GM18867 (cell line): ENCODE measurements around the gene SUV39H1.

ENCODE experiments used
- ATAC-seq: cut with Tn5 transposase; IDR thresholded peaks from one replicate; pipeline ENCODE4 v1.9.1; 2021; ENCODE audit warnings: mild to moderate bottlenecking, moderate library complexity; ENCODE audit not compliant: unreplicated experiment

SUV39H1 gene

DNA sequence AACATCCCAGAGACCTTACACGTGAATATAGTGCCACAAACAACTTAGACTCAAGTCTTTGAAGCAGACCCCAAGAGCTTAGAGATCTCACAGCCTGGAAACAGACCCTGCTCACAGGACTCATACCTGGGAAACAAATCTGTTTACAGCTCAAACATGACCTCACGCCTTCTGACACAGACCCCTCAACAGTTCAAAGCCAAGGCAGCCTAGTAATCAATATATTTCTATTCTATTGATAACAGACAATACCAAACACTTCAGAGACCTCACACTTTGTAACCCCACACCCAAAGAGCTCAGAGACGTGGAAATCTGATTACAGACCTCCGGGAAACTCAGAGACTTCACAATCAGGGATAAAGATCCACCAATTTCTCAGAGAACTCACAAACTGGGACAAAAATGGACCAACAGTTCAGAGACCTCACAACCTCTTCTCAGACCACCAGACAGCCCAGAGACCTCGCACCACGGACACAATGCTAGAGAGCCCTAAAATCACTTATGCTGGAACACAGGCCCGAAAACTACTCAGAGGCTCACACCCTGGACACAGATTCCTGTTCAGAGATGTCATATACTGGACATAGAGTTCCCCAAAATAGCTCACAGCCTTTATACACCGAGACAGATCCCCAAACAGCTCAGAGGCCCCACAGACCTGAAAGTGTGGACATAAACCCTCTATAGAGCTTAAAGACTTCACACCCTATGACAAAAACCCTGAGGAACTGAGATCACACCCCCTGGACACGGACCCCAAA, 14.8 kb downstream of the SUV39H1 start:
- no peak for ATAC-seq

DNA sequence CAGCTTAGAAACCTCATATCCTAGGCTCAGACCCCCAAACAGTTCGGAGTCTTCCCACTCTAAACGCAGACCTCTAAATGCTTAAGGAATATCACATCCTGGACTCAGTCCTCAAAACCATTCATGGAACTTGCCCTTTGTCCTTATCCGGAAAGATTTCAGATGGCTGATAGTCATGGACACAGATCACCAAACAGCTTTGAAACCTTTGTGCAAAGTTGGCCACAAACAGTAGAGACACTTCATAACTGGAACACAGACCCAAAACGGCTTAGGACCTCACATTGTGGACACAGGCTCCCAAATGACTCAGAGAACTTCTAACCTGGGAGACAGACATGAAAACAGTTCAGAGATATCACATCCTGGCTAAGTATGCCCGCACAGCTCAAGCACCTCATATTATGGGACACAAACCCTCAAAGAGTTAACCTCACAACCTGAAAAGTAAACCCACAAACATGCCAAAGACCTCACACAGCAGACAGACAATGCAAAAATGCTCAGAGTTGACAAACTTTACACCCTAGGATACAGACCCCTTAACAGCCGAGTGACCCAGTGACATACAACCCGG, 15.5 kb downstream of the SUV39H1 start:
- no peak for ATAC-seq

DNA sequence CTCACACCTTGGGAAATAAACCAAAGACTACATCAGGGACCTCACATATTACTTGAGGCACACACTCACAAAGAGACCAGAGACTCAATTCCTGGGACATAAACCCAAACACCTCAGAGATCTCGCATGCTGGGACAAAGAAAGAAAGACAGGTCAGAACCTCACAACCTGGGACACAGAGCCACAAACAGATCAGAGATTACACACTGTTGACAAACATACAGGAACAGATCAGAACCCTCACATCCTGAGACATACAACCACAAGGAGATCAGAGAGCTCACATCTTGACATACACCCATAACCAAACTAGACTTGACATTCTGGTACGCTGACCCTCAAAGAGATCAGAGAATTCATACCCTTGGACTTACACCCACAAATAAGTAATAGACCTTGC, 17.3 kb downstream of the SUV39H1 start:
- no peak for ATAC-seq

DNA sequence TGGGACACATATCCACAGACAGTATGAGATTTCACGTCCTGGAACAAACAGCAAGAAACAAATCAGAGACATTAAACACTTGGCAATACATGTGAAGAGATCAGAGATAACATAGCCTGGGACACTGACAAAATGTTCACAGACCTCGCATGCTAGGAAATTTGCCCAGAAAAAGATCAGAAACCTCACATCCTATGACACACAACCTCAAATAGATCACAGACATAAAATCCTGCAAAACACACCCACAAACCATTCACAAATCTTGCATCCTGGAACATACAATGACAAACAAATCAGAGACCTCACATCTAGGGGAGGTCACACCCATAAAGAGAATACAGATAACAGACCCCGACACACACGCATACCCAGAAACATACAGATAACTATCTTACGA, 18.0 kb downstream of the SUV39H1 start:
- no peak for ATAC-seq

DNA sequence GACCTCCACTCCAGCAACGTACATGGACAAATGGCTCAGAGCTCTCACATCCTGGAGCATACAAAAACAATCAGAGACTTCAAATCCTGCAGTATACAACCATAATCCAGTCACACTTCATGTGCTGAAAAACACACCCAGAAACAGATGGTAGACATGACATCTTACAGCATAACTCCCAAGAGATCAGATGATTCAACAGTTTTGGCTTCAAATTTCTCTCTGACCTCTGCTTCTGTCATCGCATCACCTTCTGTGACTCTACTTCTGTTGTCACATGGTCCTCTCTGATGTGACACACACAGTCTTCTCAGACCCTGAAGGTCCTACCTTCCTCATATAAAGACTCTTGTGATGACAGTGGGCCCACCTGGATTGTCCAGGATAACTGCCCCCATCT, 18.5 kb downstream of the SUV39H1 start:
- ATAC-seq: no peak

DNA sequence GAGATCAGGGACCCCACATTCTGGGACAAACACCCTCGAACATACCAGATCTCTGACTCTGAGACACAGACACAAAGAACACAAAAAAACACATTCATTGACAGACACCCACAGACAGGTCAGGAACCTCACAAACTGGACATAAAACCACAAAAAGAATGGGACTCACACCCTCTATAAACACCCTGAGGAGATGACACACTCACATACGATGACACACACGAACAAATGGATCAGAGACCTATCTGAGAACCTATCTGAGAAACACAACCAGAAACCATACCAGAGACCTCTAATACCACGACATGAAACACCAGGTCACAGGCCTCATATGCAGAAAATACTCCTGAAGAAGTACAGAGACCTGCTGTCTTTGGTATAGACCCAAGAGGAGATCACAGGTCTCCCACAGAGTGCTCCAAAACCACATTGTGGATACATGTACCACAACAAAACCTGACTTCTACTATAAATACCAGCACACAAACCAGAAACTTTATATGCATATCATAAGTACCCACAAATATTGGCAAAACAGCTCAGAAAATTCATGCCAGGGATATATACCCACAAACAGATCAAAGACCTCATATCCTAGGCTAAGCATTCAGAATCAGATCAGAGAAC, 19.5 kb downstream of the SUV39H1 start:
- ATAC-seq: no peak

DNA sequence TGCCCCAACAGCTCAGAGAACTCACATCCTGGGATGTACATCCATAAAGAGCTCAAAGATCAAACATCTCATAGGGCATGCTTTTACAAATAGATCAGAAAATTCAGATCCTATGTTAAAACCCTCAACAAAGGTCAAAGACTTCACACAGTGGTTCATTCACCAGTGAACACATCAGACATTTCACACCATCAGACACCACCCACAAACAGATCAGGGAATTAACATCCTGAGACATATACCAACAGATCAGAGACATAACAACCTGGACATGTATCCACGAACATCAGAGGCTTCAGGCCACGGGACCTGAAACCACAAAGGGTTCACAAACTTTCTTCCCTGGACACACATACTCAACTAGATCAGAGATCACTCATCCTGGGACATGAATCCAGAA, 23.4 kb downstream of the SUV39H1 start:
- ATAC-seq: no peak

DNA sequence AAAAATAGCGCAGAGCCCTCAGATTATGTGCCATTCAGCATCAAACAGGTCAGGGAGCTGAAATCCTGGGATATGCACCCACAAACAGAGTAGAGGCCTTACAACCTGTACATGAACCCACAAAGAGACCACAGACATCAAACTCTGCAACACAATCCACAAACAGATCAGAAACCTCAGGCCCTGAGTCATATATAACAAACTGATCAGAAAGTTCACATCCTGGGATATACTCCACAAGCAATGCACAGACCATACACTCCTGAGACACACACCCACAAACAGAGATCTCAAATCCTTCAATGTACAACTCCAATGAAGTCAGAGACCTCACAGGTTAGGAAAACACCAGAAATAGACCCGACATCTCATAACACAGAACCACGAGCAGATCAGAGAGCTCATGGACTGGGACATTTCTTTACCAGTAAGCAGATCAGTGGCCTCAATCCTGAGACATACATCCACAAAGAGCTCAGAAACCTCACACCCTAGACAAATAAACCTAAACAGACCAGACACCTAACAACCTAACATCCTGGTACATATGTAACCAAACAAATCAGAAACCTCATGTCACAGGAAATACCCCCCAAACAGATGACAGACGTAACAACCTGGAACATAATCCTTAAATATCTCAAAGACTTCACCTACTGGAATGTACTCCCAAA, 24.2 kb downstream of the SUV39H1 start:
- ATAC-seq: no peak

DNA sequence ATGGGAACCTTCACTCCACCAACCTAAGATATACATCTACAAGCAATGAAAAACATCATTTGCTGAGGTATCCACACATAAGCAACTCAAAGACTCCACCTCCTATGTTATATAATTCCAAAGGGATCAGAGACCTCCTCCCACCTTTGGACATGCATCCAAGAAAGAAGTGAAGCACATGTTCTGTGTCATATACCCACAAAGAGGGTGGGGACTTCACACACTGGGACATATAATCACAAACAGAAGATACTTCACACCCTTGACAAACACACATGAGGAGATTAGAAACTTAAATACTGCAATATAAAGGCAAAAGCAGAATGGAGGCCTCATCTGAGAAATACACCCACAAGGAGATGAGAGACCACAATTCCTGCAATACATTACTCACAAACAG, 25.4 kb downstream of the SUV39H1 start:
- no peak for ATAC-seq

DNA sequence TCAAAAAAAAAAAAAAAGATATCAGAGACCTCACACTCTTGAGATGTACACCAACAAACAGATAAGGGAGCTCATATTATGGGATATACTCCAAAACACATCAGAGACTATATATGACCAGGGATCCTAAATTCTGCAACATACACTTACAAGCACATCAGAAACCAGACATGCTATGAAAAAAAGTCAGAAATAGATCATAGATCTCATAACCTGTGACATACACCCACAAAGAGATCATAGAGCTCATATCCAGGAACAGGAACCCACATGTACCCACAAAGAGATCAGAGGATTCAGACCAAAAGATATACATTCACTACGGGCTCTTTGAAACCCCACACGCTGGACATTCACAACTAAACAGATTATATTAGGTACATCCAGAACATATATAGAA, 30.1 kb downstream of the SUV39H1 start:
- no peak for ATAC-seq

DNA sequence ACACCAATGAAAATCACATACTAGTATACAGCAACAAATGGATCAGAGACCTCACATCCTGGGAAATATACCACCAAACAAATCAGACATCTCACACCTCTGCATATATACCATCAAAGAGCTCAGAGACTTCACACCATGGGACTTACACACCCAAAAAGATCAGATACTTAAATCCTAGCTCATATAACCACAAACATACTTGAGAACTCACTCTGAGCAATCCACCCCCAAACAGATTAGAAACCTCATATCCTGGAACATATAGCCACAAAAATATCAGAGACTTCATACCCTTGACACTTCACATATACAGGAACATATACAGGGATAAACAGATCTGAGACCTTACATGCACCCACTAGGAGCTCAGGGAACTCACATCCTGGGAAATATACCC, 32.1 kb downstream of the SUV39H1 start:
- no peak for ATAC-seq

DNA sequence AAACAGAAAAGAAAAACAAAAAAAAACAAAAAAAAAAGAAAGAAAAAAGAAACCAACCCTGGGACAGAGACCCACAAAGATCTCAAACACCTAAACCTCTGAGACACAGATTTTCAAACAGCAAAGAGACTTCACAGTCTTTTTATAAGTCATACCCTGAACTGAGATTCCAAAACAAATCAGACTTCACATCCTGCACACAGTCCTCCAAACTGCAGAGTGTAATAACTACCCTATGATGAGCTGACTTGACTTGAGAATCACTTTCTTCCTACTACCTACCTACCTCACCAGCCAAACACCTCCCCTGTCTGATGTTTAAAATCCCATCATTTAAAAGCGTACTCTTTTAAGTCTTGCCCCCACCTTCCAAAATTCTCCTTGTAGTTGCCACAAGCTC, 39.8 kb downstream of the SUV39H1 start:
- no peak for ATAC-seq

DNA sequence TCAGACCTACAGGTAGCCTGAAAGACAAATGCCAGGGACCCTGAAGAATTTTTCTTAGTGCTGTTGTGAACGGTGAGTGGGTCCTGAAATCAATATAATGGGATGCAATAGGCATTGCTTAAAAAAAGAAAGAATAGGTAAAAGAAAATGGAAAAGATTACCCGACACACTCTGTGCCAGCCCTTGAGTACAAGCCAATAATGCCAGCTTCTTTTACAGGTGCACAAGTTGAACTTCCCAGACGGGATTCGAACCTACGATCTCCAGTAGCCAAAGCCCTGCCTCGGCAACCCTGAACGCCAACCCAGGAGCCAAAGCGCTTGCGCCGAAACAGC, 40.3 kb downstream of the SUV39H1 start:
- ATAC-seq: no peak

DNA sequence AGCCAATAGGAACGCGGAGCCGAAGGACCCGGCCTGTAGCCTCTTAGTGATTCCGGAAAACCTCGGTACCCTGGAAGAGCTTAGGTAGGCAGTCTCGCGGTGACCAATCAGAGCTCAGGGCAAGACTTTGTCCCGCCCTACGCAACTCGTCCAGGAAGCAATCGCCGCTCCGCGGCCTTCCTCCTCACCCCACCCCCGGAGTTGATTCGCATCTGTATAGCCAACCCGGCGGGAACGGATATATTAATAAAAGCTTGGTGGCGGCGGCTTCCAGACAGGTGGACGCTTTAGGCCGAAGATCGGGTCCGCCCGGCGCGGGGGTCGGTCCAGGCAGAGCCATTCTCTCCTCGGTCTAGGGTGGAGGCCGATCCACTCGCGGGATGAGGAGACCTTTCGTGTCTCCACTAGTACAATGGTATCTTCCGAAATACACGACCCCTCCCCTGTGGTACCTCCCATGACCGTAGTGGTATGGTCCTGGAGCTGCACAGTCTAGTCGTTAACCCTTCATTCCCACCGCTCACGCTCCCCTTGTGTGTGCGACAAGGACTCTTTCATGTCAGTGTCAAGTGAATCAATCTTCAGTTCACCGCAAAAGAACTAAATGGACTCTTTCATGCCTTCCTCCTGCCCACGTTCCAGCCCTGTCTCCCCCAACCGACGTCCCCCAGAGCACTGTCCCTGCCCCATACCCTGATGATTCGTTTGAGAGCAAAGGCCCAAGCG, 40.8 kb downstream of the SUV39H1 start:
- ATAC-seq: peak; percentile 98

DNA sequence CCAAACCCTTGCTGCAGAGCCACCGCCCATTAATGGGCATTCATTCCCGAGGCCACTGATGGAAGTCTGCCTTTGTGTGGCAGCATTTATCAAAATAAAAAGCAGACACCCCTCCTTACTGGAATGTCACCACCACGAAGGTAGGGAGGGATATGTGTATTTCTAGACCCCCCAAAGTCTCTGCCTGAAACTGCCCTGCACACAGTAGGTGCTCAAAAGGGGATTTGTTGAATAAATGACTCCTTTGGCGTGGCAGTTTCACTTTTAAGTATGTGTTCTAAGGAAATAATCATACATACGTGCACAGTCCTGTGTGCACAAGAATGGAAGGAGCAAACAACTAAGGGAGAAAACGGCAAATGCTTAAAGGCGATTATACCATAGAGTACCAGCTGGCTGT, 41.4 kb downstream of the SUV39H1 start:
- no peak for ATAC-seq

DNA sequence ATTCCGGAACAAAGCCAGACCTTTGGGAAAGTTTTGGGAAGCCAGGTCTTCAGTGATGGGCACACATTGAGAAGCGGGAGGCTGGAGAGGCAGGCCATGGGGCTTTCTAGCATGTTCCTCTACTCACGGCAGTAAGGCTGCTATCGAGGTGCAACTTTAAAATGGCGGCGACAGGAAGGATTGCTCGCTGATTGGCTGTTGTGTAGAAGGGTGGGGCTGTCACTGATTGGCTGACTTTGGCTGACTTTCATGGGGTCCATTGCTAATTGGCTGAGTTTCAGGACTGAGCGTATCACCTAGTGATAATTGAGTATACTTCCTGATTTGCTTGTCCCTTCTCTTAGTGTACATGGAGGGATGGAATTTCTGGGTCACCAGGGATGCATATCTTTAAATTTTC, 45.3 kb downstream of the SUV39H1 start:
- no peak for ATAC-seq

DNA sequence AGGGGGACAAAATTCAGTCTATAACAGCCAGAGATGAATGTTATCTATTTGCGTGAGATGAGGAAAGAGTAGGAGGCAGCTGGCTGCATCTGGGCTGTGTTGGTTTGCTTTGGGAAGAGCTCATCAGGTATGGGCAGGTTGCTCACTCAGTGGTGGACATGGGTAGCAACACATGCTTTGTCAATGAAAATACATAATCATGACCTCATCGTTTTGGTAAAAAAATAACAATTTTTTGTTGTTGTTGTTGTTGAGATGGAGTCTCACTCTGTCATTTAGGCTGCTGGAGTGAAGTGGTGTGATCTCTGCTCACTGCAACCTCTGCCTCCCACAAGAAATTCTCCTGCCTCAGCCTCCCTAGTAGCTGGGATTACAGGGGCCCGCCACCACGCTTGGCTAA, 48.7 kb downstream of the SUV39H1 start:
- ATAC-seq: no peak

DNA sequence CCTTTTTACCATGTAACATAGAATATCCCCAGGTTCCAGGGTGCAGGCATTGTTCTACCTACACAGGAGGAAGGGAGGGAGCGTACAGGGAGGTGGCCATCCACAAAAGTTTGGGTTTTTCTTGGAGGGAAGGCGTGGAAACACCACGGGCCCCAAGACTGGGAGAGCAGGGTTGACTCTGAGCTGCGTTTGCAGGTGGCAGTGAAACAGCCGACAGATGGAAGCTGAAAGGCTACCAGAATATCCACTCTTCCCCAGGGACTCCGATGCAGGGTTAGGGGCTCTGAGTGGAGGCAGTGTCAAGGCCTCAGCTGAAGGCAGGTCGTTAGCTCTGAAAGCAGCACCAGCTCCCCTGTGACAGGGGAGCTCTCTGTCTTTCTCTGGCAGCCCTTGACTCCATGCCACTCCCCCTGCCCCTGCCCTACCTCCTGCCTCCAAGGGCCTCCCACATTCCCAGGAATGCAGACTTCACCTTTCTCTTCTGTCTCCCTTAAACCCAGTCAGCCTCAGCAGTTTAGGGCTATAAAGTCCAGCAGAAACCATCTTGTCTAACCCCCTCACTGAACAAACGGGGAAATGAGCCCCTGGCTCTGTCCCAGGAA, 51.0 kb downstream of the SUV39H1 start:
- no peak for ATAC-seq

DNA sequence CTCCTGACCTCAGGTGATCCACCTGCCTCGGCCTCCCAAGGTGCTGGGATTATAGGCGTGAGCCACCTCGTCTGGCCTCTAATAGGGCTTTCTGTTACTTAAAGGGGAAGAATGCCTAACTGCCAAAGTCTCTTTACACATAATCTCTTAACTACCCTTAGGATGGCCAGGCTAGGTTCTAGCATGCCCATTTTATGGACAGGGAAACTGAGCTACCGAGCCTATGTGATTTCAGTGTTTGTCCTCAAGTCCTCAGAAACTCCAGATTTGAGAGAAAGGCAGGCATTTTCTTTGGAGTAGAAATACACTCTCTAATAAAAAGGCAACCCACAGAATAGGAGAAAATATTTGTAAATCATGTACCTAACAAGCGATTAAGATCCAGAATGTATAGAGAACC, 52.6 kb downstream of the SUV39H1 start:
- no peak for ATAC-seq

DNA sequence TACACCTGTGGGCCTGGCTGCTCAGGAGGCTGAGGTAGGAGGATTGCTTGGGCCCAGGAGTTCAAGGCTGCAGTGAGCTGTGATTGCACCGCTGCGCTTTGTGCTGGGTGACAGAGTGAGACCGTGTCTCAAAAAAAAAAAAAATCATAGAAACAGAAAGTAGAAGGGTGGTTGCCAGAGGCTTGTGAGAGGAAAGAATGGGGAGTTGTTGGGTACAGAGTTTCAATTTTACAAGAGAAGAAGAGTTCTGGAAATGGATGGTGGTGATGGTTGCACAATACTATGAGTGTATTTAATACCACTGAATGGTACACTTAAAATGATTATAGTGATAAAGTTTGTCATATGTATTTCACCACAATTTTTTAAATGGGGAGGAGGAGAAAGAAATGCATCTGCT, 54.8 kb downstream of the SUV39H1 start:
- no peak for ATAC-seq

DNA sequence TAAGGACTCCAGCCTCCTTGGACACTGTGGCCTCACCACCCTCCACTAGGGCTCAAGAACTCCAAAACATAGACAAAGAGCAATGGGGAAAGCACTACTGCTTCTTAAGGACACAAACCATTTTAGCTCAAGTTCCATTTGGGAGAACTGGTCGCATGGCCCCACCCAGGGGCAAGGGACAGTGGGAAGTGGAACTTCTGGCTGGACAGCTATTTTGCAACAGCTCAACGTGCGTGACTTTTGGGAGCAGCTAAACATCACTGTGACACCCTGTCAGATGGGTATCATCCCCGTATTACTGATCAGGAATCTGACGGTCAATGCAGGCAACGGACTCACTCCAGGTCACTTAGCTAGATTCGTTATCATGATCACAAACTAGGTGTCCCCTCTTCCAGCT, 56.0 kb downstream of the SUV39H1 start:
- no peak for ATAC-seq
